Measurements from ENCODE around the gene HCRTR1. TPM values are rescaled to one million over a fixed set of nuclear protein-coding genes. Genes with fewer than 3 reads are reported as not detected.

HCRTR1 gene
- total RNA-seq, 1 experiment from 2014 or later = not detected

- peak overlapping the region; percentile 71 for H3K4me3 ChIP-seq (ENCODE audit: low read length)
- H3K4me1 ChIP-seq (ENCODE audit: insufficient read depth, low read length) = peaks cover 62% of the 10 kb centered on the region
- ChIA-PET CTCF (no interaction called here), POLR2A (ENCODE audit: unreplicated experiment) (interaction anchor here (0.6 kb wide), 1 partner anchor 312 kb away, joined by 4 read pairs; no protein-coding TSS in a partner anchor)
- intact Hi-C loops (cut with micrococcal nuclease) = no loop called here
- H3K9me3 ChIP-seq (ENCODE audit: low read length) = no peaks in the 10 kb centered on the region
- peak; percentile 66 for DNase-seq
- peaks cover 13% of the 10 kb centered on the region; the same call in 1 of the 2 replicates for H4K20me1 ChIP-seq (ENCODE audit: low read length)
- H3K4me2 ChIP-seq (ENCODE audit: low read length) = peak overlapping the region; percentile 90
- no peaks in the 10 kb centered on the region for H3K27me3 ChIP-seq (ENCODE audit: low read length)
- no TSS peak for BruUV-seq (replicated peaks)
- H3F3A ChIP-seq (ENCODE audit: low read length, unreplicated experiment) = no peaks in the 10 kb centered on the region
- no peak for ATAC-seq
- peak overlapping the region; percentile 98 for H3K27ac ChIP-seq (ENCODE audit: low read length)
- TF ChIP-seq, protein P1, sequence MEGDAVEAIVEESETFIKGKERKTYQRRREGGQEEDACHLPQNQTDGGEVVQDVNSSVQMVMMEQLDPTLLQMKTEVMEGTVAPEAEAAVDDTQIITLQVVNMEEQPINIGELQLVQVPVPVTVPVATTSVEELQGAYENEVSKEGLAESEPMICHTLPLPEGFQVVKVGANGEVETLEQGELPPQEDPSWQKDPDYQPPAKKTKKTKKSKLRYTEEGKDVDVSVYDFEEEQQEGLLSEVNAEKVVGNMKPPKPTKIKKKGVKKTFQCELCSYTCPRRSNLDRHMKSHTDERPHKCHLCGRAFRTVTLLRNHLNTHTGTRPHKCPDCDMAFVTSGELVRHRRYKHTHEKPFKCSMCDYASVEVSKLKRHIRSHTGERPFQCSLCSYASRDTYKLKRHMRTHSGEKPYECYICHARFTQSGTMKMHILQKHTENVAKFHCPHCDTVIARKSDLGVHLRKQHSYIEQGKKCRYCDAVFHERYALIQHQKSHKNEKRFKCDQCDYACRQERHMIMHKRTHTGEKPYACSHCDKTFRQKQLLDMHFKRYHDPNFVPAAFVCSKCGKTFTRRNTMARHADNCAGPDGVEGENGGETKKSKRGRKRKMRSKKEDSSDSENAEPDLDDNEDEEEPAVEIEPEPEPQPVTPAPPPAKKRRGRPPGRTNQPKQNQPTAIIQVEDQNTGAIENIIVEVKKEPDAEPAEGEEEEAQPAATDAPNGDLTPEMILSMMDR (conservative IDR thresholded peaks at IDR 0.05; ENCODE audit: low read depth, low read length) = no peak
- TF ChIP-seq EZH2phosphoT487 (IDR thresholded peaks at IDR 0.05; ENCODE audit: borderline replicate concordance, low read length) = no peak
- TF ChIP-seq EZH2 (IDR thresholded peaks at IDR 0.05; ENCODE audit: low read length, unreplicated experiment) = no peak
- no peaks in the 10 kb centered on the region for H3K9me2 ChIP-seq (replicated peaks; ENCODE audit: low read length)
- H3K36me3 ChIP-seq (ENCODE audit: low read depth, low read length) = peaks cover 3% of the 10 kb centered on the region; the same call in 1 of the 2 replicates
- H3K79me2 ChIP-seq (ENCODE audit: low read length) = peaks cover 40% of the 10 kb centered on the region
- H3K9ac ChIP-seq (ENCODE audit: low read length) = peak overlapping the region; percentile 86
- no peak overlapping the region for H2AFZ ChIP-seq (ENCODE audit: low read length)
These were observed 42.6 kb upstream of the HCRTR1 start for GRCh38 chr1:31574749-31575368.

DNA sequence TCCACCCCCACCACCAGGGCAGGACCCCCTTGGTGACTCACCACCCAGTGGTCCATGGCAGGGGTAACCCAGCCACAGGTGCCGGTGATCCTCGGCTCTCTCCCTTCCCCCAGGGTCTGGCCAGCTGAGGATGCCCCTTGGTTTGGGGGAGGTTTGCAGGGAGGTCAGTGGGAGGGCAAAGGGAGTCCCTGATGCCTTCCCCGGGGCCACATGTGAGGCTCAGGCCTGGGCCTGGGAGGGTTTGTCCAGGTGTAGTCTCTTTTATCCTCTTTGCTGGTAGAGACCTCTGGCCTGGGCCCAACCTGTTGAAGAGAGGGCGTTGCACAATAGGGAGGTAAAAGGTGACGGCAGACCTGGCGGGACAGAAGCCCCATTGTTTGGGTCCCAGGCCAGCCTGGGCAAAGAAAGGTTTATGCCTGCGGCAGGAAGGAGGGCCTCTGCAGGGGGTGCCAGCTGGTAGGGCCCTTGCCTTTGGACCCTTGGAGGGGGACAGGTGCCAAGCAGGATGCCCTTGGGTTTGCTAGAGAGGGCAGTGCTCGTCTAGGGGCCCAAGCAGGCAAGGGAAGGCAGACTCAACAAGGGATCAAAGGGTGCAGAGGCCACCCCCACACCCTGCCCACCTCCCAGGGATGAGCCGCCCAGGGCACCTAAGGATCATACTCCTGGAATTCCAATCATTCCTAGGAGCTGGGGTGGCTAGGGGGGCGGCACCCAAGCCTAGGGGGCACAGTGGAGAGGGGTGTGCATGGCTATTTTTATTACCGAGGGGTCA, 41.9 kb upstream of the HCRTR1 start:
- Histone ChIP-seq H3K4me1 (ENCODE audit: insufficient read depth, low read length) (peaks cover 68% of the 10 kb centered on the region), H3K27ac (ENCODE audit: low read length) (peak overlapping the region; percentile 98), H3K79me2 (ENCODE audit: low read length) (peaks cover 47% of the 10 kb centered on the region), H3K9me3 (ENCODE audit: low read length) (no peaks in the 10 kb centered on the region), H4K20me1 (ENCODE audit: low read length) (peaks cover 13% of the 10 kb centered on the region; the same call in 1 of the 2 replicates), H3F3A (ENCODE audit: low read length, unreplicated experiment) (no peaks in the 10 kb centered on the region), H3K9ac (ENCODE audit: low read length) (peak overlapping the region; percentile 86), H3K27me3 (ENCODE audit: low read length) (no peaks in the 10 kb centered on the region), H3K4me3 (ENCODE audit: low read length) (peak overlapping the region; percentile 71), H3K9me2 (replicated peaks; ENCODE audit: low read length) (no peaks in the 10 kb centered on the region), H3K4me2 (ENCODE audit: low read length) (peak overlapping the region; percentile 90), H2AFZ (ENCODE audit: low read length) (no peak overlapping the region), H3K36me3 (ENCODE audit: low read depth, low read length) (peaks cover 3% of the 10 kb centered on the region; the same call in 1 of the 2 replicates)
- TF ChIP-seq, protein P1 (conservative IDR thresholded peaks at IDR 0.05; ENCODE audit: low read depth, low read length) = no peak
- TF ChIP-seq EZH2 (IDR thresholded peaks at IDR 0.05; ENCODE audit: low read length, unreplicated experiment) (no peak), EZH2phosphoT487 (IDR thresholded peaks at IDR 0.05; ENCODE audit: borderline replicate concordance, low read length) (no peak)
- CTCF ChIA-PET = no interaction called here
- ATAC-seq = peak; percentile 41
- intact Hi-C loops (cut with micrococcal nuclease) = no loop called here
- POLR2A ChIA-PET (ENCODE audit: unreplicated experiment) = no interaction called here
- BruUV-seq (replicated peaks) = TSS peak; percentile 53
- DNase-seq = peak; percentile 96
